Activated CD8-positive, alpha-beta T cell treated with anti-CD3 and anti-CD28 coated beads, Interleukin-2, amount 10 ng/mL, durations not matched to agents 7 days and 5 days (primary cell): Measurements from ENCODE around the gene SUN5. TPM values are rescaled to one million over a fixed set of nuclear protein-coding genes. Genes with fewer than 3 reads are reported as not detected.

Source experiments
- ATAC-seq: fragments of 150-1000 bp; cut with Tn5 transposase; one replicate; pipeline ENCODE4 v1.10.0; 2021; ENCODE audit warnings: moderate library complexity
- CTCF ChIA-PET: fragments of 350-600 bp; sonication (Branson Sonifier 250); formaldehyde crosslinking; loops from one replicate; lab custom pipeline; 2021; ENCODE audit warnings: antibody characterized with exemption; lab: Charles Lee
- POLR2A ChIA-PET: fragments of 350-600 bp; sonication (Branson Sonifier 250); formaldehyde crosslinking; loops from one replicate; lab custom pipeline; 2021; ENCODE audit warnings: antibody characterized with exemption; lab: Charles Lee
- DNase-seq: peaks from one replicate; pipeline ENCODE4 v3.0.0-alpha.2; 2020
- H3K27ac Mint-ChIP-seq: one replicate; pipeline ENCODE4 v1.8.0; 2021; ENCODE audit warnings: mild to moderate bottlenecking, mixed read lengths
- H3K27me3 Mint-ChIP-seq: one replicate; pipeline ENCODE4 v1.8.0; 2021; ENCODE audit warnings: low read depth, mixed read lengths
- H3K36me3 Mint-ChIP-seq: one replicate; pipeline ENCODE4 v1.8.0; 2021; ENCODE audit warnings: low read depth, mixed read lengths
- H3K4me1 Mint-ChIP-seq: one replicate; pipeline ENCODE4 v1.8.0; 2021; ENCODE audit warnings: low read depth, mixed read lengths
- H3K4me3 Mint-ChIP-seq: one replicate; pipeline ENCODE4 v1.8.0; 2021; ENCODE audit warnings: mild to moderate bottlenecking, mixed read lengths
- H3K9me3 Mint-ChIP-seq: one replicate; pipeline ENCODE4 v1.8.0; 2022; ENCODE audit warnings: mixed read lengths; ENCODE audit not compliant: insufficient read depth
- total RNA-seq, 2 experiments: library from RNA; stranded (reverse); gene quantifications; one replicate each; pipeline ENCODE4 v1.2.3, GENCODE V29; 2021

SUN5 gene
- total RNA-seq, 2 experiments from 2014 or later: not detected

GRCh38 chr20:32999603-33000250 lies 4.5 kb downstream of the SUN5 start:
- no peak for ATAC-seq
- peaks cover 6% of the 10 kb centered on the region for H3K36me3 Mint-ChIP-seq
- H3K4me3 Mint-ChIP-seq: no peak overlapping the region
- CTCF ChIA-PET: interaction anchor here (1.0 to 1.4 kb wide), 3 partner anchors 28 to 54 kb away, joined by 3 read pairs; no protein-coding TSS in a partner anchor
- peaks cover 7% of the 10 kb centered on the region for H3K4me1 Mint-ChIP-seq
- no peak overlapping the region for H3K27ac Mint-ChIP-seq
- no peak for DNase-seq
- H3K9me3 Mint-ChIP-seq: no peaks in the 10 kb centered on the region
- H3K27me3 Mint-ChIP-seq: no peaks in the 10 kb centered on the region
- POLR2A ChIA-PET: no interaction called here

- ATAC-seq (no peak), DNase-seq (no peak)
- H3K27ac Mint-ChIP-seq: peak overlapping the region; percentile 47
- H3K4me1 Mint-ChIP-seq: peaks cover 7% of the 10 kb centered on the region
- H3K4me3 Mint-ChIP-seq: no peak overlapping the region
- H3K36me3 Mint-ChIP-seq: peaks cover 9% of the 10 kb centered on the region
- H3K27me3 Mint-ChIP-seq: no peaks in the 10 kb centered on the region
- peaks cover 5% of the 10 kb centered on the region for H3K9me3 Mint-ChIP-seq
- CTCF ChIA-PET: interaction anchor here (0.9 kb wide), 1 partner anchor 95 kb away, joined by 4 read pairs; no protein-coding TSS in a partner anchor
- POLR2A ChIA-PET: no interaction called here
Measured at GRCh38 chr20:32997431-32997830, 6.8 kb downstream of the SUN5 start.

- DNase-seq: no peak
- no peak for ATAC-seq
- CTCF ChIA-PET: interaction anchor here (0.7 to 1.9 kb wide), 7 partner anchors 9 to 28 kb away, joined by 3 to 11 read pairs (median 5); partner anchors contain the start of gene SUN5
- POLR2A ChIA-PET: interaction anchor here (1.1 kb wide), 1 partner anchor 50 kb away, joined by 3 read pairs; no protein-coding TSS in a partner anchor
- Mint-ChIP-seq H3K27ac (no peak overlapping the region), H3K9me3 (peaks cover 5% of the 10 kb centered on the region), H3K4me1 (peaks cover 13% of the 10 kb centered on the region), H3K36me3 (peaks cover 9% of the 10 kb centered on the region), H3K4me3 (no peak overlapping the region), H3K27me3 (no peaks in the 10 kb centered on the region)
Measured at GRCh38 chr20:32995802-32996201, 8.4 kb downstream of the SUN5 start.

- Mint-ChIP-seq H3K4me3 (no peak overlapping the region), H3K4me1 (peaks cover 13% of the 10 kb centered on the region), H3K27ac (no peak overlapping the region), H3K9me3 (peaks cover 5% of the 10 kb centered on the region), H3K27me3 (no peaks in the 10 kb centered on the region), H3K36me3 (peaks cover 9% of the 10 kb centered on the region)
- CTCF ChIA-PET: interaction anchor here (1.0 to 1.5 kb wide), 2 partner anchors 11 to 92 kb away, joined by 3 to 5 read pairs; partner anchors contain the start of gene SUN5
- ATAC-seq (no peak), DNase-seq (no peak)
- POLR2A ChIA-PET: no interaction called here
Measured at GRCh38 chr20:32993496-32994050, 10.7 kb downstream of the SUN5 start.

- Mint-ChIP-seq H3K4me3 (no peak overlapping the region), H3K27ac (no peak overlapping the region), H3K4me1 (peaks cover 6% of the 10 kb centered on the region), H3K36me3 (peaks cover 9% of the 10 kb centered on the region), H3K27me3 (no peaks in the 10 kb centered on the region), H3K9me3 (peaks cover 5% of the 10 kb centered on the region)
- no peak for ATAC-seq
- no peak for DNase-seq
- POLR2A ChIA-PET: no interaction called here
- CTCF ChIA-PET: interaction anchor here (1.0 kb wide), 1 partner anchor 91 kb away, joined by 3 read pairs; no protein-coding TSS in a partner anchor
Measured at GRCh38 chr20:32991792-32992641, 12.2 kb downstream of the SUN5 start.

GRCh38 chr20:32991383-32991782 lies 12.8 kb downstream of the SUN5 start:
- no peak overlapping the region for H3K4me3 Mint-ChIP-seq
- H3K36me3 Mint-ChIP-seq: peaks cover 9% of the 10 kb centered on the region
- ATAC-seq: no peak
- no peak for DNase-seq
- peaks cover 5% of the 10 kb centered on the region for H3K9me3 Mint-ChIP-seq
- no peak overlapping the region for H3K27ac Mint-ChIP-seq
- no peaks in the 10 kb centered on the region for H3K27me3 Mint-ChIP-seq
- ChIA-PET POLR2A (no interaction called here), CTCF (no interaction called here)
- peaks cover 6% of the 10 kb centered on the region for H3K4me1 Mint-ChIP-seq

GRCh38 chr20:32990426-32990825 lies 13.8 kb downstream of the SUN5 start:
- no peak overlapping the region for H3K27ac Mint-ChIP-seq
- POLR2A ChIA-PET: interaction anchor here (1.3 kb wide), 1 partner anchor 23 kb away, joined by 3 read pairs; no protein-coding TSS in a partner anchor

GRCh38 chr20:32989507-32990283 lies 14.5 kb downstream of the SUN5 start:
- DNase-seq (no peak), ATAC-seq (no peak)
- no peak overlapping the region for H3K27ac Mint-ChIP-seq
- CTCF ChIA-PET: no interaction called here
- no peaks in the 10 kb centered on the region for H3K27me3 Mint-ChIP-seq
- peaks cover 3% of the 10 kb centered on the region for H3K36me3 Mint-ChIP-seq
- peaks cover 5% of the 10 kb centered on the region for H3K9me3 Mint-ChIP-seq
- no peak overlapping the region for H3K4me3 Mint-ChIP-seq
- peaks cover 6% of the 10 kb centered on the region for H3K4me1 Mint-ChIP-seq
- POLR2A ChIA-PET: interaction anchor here (1.3 kb wide), 1 partner anchor 22 kb away, joined by 3 read pairs; no protein-coding TSS in a partner anchor

More at GRCh38 chr20:32990426-32990825, 13.8 kb downstream of the SUN5 start:
- Mint-ChIP-seq H3K36me3 (peaks cover 9% of the 10 kb centered on the region), H3K4me1 (peaks cover 6% of the 10 kb centered on the region), H3K4me3 (no peak overlapping the region), H3K27me3 (no peaks in the 10 kb centered on the region), H3K9me3 (peaks cover 5% of the 10 kb centered on the region)
- CTCF ChIA-PET: no interaction called here
- no peak for DNase-seq
- no peak for ATAC-seq

GRCh38 chr20:32988008-32988407 lies 16.2 kb downstream of the SUN5 start:
- H3K27me3 Mint-ChIP-seq: no peaks in the 10 kb centered on the region
- POLR2A ChIA-PET: no interaction called here
- no peaks in the 10 kb centered on the region for H3K36me3 Mint-ChIP-seq
- DNase-seq: no peak
- H3K4me3 Mint-ChIP-seq: no peak overlapping the region
- CTCF ChIA-PET: no interaction called here
- no peak for ATAC-seq
- H3K4me1 Mint-ChIP-seq: peaks cover 6% of the 10 kb centered on the region
- no peaks in the 10 kb centered on the region for H3K9me3 Mint-ChIP-seq
- H3K27ac Mint-ChIP-seq: no peak overlapping the region

- Mint-ChIP-seq H3K9me3 (no peaks in the 10 kb centered on the region), H3K27me3 (no peaks in the 10 kb centered on the region), H3K27ac (no peak overlapping the region), H3K36me3 (no peaks in the 10 kb centered on the region), H3K4me3 (no peak overlapping the region), H3K4me1 (peaks cover 8% of the 10 kb centered on the region)
- DNase-seq (no peak), ATAC-seq (no peak)
- ChIA-PET POLR2A (interaction anchor here (0.9 kb wide), 1 partner anchor 14 kb away, joined by 3 read pairs; no protein-coding TSS in a partner anchor), CTCF (interaction anchor here (1.0 to 1.5 kb wide), 3 partner anchors 8 to 18 kb away, joined by 3 to 5 read pairs (median 4); partner anchors contain the start of gene SUN5)
Measured at GRCh38 chr20:32987044-32987825, 17.0 kb downstream of the SUN5 start.
